Erythroblast (primary cell): Measurements from ENCODE around the gene NEK5.
"Not testable (repeated sequence)": the region's sequence is repeated elsewhere in the genome, so short reads cannot be mapped to it uniquely, and the experiment has no call there.

Experiments used
- DNase-seq, 2 experiments: peaks; one replicate each; lab custom pipeline; 2025; lab: John Stamatoyannopoulos, UW
- GATA1 ChIP-seq: IDR thresholded peaks from 2 replicates; pipeline ENCODE4 v1.6.1; 2011; ENCODE audit warnings: low read depth, mild to moderate bottlenecking, control low read depth, low read length, moderate library complexity
- POLR2A ChIP-seq: IDR thresholded peaks from 2 replicates; pipeline ENCODE4 v1.6.1; 2011; ENCODE audit warnings: mild to moderate bottlenecking, low read length

NEK5 gene

GRCh38 chr13:52070929-52071523 lies 57.8 kb downstream of the NEK5 start:
- DNase-seq = no peak
- TF ChIP-seq POLR2A (no peak), GATA1 (no peak)

GRCh38 chr13:52067237-52067636 lies 61.6 kb downstream of the NEK5 start:
- DNase-seq = peak; percentile 17 to 27
- TF ChIP-seq POLR2A = no peak
- TF ChIP-seq GATA1 = no peak

- no peak for DNase-seq
- no peak for TF ChIP-seq GATA1
- no peak for TF ChIP-seq POLR2A
These were observed 67.3 kb downstream of the NEK5 start for GRCh38 chr13:52061587-52061986.

- not testable (repeated sequence) for DNase-seq
These were observed 67.8 kb downstream of the NEK5 start for GRCh38 chr13:52061064-52061463.

- TF ChIP-seq POLR2A = no peak
- TF ChIP-seq GATA1 = no peak
- DNase-seq = no peak
These were observed 75.4 kb downstream of the NEK5 start for GRCh38 chr13:52053460-52053859.

GRCh38 chr13:52051400-52051799 lies 77.5 kb downstream of the NEK5 start:
- no peak for DNase-seq
- TF ChIP-seq GATA1 (no peak), POLR2A (no peak)

- TF ChIP-seq GATA1 (no peak), POLR2A (no peak)
- no peak for DNase-seq
These were observed 80.4 kb downstream of the NEK5 start for GRCh38 chr13:52048516-52048915.

- TF ChIP-seq GATA1 = no peak
- no peak for TF ChIP-seq POLR2A
- no peak for DNase-seq
These were observed 81.4 kb downstream of the NEK5 start for GRCh38 chr13:52047463-52047862.

- TF ChIP-seq POLR2A (no peak), GATA1 (no peak)
- DNase-seq = no peak
These were observed 85.2 kb downstream of the NEK5 start for GRCh38 chr13:52043675-52044074.

- TF ChIP-seq POLR2A = no peak
- no peak for TF ChIP-seq GATA1
- DNase-seq = no peak
These were observed 92.8 kb downstream of the NEK5 start for GRCh38 chr13:52036037-52036436.

GRCh38 chr13:52034616-52035226 lies 94.2 kb downstream of the NEK5 start:
- no peak for DNase-seq
- TF ChIP-seq GATA1 (no peak), POLR2A (no peak)

- TF ChIP-seq POLR2A = no peak
- no peak for TF ChIP-seq GATA1
- no peak for DNase-seq
These were observed 95.8 kb downstream of the NEK5 start for GRCh38 chr13:52033039-52033438.

GRCh38 chr13:52030401-52030800 lies 98.5 kb downstream of the NEK5 start:
- not testable (repeated sequence) for DNase-seq

GRCh38 chr13:52029569-52029968 lies 99.3 kb downstream of the NEK5 start:
- DNase-seq = no peak
- TF ChIP-seq POLR2A = no peak
- TF ChIP-seq GATA1 = no peak

GRCh38 chr13:52027832-52028231 lies 101.0 kb downstream of the NEK5 start:
- DNase-seq = no peak
- TF ChIP-seq POLR2A (no peak), GATA1 (no peak)

GRCh38 chr13:52026246-52026626 lies 102.6 kb downstream of the NEK5 start:
- DNase-seq = no peak
- no peak for TF ChIP-seq GATA1
- no peak for TF ChIP-seq POLR2A
